Fibroblast of the aortic adventitia (primary cell): ENCODE data around the gene PCDHB1. TPM values are rescaled to one million over a fixed set of nuclear protein-coding genes. Genes with fewer than 3 reads are reported as not detected.

ENCODE experiments used
- DNase-seq: peaks from one replicate; pipeline ENCODE4 v3.0.0-alpha.2; 2010; ENCODE audit warnings: low read depth
- H3K4me3 ChIP-seq: 2 replicates; pipeline ENCODE4 v1.5.1; 2011; ENCODE audit warnings: low read depth, mild to moderate bottlenecking, control low read depth, low read length, moderate library complexity
- total RNA-seq: library from RNA; depleted of rRNA; stranded (reverse); fragments of >200 nt; gene quantifications from 2 replicates; pipeline ENCODE4 v1.2.3, GENCODE V29; 2012; ENCODE audit warnings: low replicate concordance
- TF ChIP-seq, protein P1 (sequence below): IDR thresholded peaks from 2 replicates; pipeline ENCODE4 v1.5.1; 2011; ENCODE audit warnings: mild to moderate bottlenecking, low read length, control low read depth, inconsistent platforms; ENCODE audit not compliant: insufficient read depth

Gene PCDHB1
- total RNA-seq, 1 donor = not detected

DNA sequence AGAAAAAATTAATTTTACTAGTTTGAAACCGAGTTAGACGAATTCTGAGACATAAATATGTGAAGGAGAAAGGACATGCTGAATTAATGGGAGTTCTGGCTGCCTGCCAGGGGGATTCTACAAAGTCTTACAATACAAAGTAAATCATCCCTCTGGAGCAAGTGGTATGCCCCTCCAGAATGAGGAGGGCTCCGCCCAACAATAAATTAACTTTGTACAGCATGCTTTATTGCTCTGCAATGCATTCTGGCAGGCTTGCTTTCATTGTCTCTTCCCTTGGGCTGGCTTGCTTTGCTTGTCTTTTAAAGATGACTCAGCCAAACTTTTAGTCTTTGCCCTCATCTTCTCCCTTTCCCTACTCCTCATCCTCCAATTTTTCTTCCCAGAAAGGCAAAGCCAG, 11.7 kb upstream of the PCDHB1 start:
- no peak for DNase-seq
- H3K4me3 ChIP-seq = no peak overlapping the region
- TF ChIP-seq, protein P1, sequence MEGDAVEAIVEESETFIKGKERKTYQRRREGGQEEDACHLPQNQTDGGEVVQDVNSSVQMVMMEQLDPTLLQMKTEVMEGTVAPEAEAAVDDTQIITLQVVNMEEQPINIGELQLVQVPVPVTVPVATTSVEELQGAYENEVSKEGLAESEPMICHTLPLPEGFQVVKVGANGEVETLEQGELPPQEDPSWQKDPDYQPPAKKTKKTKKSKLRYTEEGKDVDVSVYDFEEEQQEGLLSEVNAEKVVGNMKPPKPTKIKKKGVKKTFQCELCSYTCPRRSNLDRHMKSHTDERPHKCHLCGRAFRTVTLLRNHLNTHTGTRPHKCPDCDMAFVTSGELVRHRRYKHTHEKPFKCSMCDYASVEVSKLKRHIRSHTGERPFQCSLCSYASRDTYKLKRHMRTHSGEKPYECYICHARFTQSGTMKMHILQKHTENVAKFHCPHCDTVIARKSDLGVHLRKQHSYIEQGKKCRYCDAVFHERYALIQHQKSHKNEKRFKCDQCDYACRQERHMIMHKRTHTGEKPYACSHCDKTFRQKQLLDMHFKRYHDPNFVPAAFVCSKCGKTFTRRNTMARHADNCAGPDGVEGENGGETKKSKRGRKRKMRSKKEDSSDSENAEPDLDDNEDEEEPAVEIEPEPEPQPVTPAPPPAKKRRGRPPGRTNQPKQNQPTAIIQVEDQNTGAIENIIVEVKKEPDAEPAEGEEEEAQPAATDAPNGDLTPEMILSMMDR = no peak

DNA sequence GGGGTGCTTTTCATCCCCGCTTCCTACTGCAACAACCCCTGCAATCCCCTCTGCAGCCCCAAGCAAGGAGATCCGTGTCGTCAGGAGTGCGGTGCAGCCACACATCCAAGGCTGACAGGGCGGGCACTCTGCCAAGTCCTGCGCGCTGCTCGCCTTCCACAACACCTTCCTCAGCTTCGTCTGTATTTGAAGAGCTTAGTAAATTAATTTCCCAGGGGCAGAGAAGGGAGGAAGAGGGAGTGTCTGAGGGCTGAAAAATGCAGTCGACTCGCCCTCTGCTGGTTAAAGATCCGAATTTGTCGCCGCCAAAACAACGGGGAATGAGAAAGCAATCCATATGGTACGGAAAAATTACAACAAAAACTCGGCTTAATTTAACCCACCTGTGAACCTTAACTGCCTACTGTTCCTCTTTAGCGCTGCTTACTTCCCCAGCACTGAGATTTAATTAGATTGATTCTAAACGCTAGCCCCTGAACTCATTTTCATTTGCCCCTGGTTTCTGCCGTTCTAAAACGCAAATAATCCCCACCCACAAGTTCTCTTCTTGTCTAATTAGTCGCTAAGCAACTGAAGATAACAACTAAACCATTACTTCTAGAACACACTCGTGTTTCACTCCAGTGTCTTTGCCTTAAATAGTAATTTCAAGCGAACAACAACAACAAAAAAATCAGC, 10.9 kb upstream of the PCDHB1 start:
- TF ChIP-seq, protein P1 = no peak
- H3K4me3 ChIP-seq = no peak overlapping the region
- DNase-seq = no peak

DNA sequence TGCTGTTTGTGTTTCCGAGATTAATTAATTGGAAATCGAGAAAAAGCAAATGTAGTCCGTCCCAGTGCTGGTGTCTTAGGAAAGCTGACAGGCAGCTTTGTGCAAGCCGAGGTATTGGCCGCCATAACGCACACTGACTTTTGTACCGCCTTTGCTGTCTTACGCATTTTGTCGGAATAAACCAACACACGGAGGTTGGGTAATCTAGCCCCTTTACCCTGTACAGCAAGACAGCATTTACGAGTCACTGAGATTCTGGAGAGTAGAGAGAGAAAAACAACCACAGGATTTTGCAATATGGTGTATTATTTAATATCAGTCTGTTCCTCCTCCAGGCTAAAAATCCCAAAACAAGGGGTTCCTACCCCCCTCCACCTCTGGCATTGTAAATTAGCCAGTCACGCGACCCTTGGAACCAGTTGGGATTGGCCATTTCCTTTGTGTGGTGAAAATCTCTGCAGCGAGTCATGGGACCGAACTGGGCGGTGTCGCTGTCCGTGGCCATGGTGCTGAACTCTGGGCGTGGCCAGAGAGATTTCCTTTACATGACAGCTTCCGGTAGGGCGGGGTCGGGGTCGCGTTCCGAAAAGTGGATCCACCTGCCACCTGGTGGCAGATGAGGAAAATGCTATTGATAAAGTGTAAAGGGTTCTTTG, 10.3 kb upstream of the PCDHB1 start:
- H3K4me3 ChIP-seq = no peak overlapping the region
- TF ChIP-seq, protein P1 = peak; percentile 28
- DNase-seq = peak; percentile 8

DNA sequence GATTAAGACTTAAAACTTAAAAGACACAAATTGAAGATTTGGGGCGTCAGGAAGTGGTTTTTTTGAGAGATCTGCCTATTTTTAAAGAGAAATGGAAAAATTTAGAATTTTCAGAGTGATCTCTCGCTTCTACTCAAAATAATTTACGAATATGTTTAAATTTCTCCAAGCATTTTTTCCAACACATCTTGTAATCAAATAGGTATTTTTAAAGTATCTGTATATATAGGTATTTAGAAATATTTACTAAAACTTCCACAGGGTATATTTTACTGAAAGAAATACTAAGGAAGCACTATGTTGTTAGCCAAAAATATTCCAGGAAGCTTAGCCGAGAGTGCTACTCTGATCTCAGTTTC, 9.8 kb upstream of the PCDHB1 start:
- no peak for DNase-seq
- no peak overlapping the region for H3K4me3 ChIP-seq
- TF ChIP-seq, protein P1 = no peak

DNA sequence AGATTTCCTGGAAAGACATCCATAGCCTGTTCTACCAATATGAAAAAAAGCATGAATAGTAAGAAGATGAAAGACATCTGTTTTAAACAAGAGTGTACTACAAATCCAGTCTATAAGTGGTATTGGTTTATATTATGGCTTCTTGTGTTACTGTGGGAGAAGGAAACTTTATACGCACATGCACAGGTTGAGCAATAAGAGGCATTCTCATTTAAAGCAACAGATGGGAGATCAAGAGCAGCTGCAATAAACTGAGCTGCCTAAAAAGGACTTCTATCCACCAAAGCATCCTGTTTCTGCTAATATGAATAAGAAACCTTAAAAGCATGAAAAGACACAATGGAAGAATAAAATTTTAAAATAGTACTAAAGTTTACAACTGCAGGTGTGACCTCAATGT, 8.6 kb upstream of the PCDHB1 start:
- TF ChIP-seq, protein P1 = no peak
- H3K4me3 ChIP-seq = no peak overlapping the region
- DNase-seq = no peak

DNA sequence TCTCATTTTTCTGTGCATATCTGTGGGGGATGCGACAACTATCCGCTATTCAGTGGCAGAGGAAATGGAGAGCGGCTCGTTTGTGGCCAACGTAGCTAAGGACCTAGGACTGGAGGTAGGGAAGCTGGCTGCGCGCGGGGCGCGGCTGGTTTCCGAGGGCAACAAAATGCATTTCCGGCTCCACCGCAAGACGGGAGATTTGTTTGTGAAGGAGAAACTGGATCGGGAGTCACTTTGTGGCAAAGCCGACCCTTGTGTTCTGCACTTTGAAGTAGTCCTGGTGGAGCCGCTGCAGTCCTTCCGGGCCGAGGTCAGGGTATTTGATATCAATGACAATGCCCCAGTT, 320 bp downstream of the PCDHB1 start:
- TF ChIP-seq, protein P1 = no peak
- no peak for DNase-seq

DNA sequence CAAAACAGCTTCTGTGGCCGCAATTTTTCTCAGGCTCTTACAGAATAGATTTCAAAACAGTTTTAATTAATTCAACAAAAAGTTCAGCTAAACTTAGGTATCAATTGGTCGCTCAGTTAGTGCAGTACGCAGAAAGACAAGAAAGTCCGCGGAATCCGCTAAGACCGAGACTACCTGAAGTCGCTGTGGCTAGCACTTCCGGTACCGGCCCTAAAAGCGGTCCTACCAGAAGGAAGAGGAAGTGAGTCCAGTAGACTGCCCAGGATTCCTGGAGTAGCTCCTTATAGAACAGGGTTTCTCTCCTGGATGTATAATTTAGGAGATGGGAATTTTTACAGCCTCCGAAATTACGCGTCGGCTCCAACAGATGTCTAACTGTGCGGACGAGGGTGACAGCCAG, 26.7 kb downstream of the PCDHB1 start:
- no peak for DNase-seq
- TF ChIP-seq, protein P1 = no peak
- no peak overlapping the region for H3K4me3 ChIP-seq

More for the DNA sequence above, 320 bp downstream of the PCDHB1 start:
- peak overlapping the region; percentile 9 for H3K4me3 ChIP-seq
